HG03103 (cell line): ENCODE data around the gene TMEM88.

ENCODE experiments used
- ATAC-seq: cut with Tn5 transposase; IDR thresholded peaks from one replicate; pipeline ENCODE4 v1.9.1; 2021; ENCODE audit warnings: low read depth; ENCODE audit not compliant: unreplicated experiment

Gene TMEM88

DNA sequence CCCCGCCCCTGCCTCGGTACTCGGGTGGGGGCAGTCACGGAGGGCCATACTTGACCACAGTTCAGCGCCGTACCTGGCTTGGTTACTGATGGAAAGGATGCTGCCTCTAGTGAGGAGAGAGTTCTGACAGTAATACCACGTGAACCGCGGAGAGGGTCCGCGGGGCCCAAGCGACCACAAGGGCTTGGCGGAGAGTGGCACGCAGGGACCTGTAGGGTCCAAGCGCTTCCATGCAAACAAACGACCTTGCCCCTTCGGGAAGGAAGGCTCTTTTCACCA lies 11.7 kb upstream of the TMEM88 start:
- no peak for ATAC-seq

DNA sequence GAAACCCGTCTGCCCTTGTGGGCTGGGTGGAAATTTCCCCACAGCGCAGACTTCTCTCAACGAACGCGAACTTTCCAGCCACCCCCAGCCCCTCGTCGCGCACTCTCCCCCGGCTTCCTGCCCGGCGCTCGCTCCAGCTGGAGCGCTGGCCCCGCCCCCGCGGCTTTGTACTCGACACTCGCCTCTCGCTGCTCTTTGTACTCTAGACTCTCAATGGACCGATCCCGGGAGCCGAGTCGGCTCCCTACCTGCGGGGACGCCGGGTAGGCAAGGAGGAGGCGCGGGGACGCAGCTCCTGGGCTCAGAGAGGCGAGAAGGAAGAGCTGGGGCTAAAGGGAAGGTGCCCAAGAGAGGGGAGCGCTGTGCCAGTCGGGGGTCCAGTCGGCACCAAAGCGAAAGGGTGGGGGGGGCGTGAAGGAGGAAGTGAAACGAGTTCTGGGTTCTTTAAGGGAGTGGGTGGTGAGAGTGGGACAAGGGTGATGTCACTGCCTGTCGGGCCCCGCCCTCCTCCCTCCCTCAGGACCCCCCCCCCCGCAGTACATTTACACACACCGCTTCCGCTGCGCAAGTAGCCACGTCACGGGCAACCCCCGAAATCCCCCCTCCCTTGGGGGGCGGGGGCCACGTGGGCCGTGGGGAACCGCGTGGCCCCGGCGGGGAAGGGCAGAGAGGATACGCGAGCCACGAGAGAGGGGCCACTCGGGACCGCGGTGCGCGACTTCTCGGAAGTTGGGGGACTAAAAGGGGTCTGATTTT lies 11.2 kb upstream of the TMEM88 start:
- no peak for ATAC-seq

DNA sequence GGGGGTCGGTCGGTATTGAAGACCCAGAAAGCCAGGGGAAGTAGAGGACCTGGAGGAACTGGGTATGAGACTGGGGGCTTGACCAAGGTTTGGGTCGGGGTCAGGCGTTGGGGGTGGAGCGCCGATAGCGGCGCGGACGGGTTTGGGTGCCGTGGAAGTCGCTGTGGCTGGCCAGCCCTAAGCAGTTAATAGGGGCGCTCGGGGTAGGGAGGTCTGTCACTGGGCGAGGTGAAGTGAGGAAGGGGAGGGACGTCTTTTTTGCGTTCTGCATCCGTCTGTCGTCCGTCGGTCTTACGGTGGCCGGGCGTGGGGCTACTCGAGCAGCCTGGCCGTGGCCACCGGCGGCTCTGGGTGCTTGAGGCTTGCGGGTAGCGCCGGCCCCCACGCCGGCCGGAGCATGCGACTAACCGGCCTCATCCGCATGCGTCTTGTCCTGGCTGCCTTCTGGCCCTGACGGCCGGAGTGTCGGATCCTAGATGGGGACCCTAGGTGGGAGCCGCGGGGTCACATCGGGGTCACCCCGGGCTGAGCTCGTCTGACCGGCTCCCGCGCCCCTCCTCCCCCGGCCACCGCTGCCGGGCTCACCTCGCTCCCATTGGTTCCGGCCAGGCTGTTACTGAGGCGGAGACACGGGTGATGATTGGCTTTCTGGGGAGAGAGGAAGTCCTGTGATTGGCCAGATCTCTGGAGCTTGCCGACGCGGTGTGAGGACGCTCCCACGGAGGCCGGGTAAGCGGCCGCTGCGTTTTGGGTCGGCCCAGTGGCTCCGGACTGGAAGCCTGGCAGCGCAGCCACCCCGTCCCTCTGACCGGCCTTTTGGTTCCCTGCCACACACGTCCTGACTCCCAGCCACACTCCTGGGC lies 10.3 kb upstream of the TMEM88 start:
- no peak for ATAC-seq

DNA sequence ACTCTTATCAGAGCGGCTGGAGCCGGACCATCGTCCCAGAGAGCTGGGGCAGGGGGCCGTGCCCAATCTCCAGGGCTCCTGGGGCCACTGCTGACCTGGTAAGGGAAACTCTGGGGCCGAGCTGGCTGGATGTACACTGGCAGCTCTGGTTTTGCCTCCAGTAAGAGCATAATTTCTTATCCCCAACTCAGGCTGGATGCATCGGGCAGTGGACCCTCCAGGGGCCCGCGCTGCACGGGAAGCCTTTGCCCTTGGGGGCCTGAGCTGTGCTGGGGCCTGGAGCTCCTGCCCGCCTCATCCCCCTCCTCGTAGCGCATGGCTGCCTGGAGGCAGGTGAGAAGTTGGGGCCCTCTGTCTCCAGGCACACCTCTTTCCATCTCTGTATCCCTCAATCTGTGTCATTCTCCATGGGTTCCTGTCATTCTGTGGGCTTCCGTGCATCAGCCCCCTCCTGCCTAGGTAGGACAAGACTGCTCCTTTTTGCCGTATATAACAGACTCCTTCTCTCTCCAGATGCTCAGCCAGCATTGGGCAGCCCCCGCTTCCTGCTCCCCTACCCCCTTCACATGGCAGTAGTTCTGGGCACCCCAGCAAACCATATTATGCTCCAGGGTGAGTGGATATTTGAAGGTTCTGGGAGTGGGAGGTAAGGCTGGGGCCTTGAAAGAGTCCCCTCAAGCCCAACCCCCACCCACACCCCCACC lies 9.4 kb upstream of the TMEM88 start:
- ATAC-seq = no peak

DNA sequence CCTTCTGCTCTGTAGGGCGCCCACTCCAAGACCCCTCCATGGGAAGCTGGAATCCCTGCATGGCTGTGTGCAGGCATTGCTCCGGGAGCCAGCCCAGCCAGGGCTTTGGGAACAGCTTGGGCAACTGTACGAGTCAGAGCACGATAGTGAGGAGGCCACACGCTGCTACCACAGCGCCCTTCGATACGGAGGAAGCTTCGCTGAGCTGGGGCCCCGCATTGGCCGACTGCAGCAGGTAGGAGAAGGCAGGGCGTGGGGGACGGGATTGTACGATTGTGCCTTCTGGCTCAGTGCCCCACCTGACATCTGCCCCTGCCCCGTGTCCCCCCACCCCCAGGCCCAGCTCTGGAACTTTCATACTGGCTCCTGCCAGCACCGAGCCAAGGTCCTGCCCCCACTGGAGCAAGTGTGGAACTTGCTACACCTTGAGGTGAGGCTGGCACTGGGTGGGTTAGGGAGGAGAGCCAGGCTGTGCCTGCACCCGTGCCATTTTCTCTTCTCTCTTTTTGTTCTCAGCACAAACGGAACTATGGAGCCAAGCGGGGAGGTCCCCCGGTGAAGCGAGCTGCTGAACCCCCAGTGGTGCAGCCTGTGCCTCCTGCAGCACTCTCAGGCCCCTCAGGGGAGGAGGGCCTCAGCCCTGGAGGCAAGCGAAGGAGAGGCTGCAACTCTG lies 8.7 kb upstream of the TMEM88 start:
- ATAC-seq = no peak

DNA sequence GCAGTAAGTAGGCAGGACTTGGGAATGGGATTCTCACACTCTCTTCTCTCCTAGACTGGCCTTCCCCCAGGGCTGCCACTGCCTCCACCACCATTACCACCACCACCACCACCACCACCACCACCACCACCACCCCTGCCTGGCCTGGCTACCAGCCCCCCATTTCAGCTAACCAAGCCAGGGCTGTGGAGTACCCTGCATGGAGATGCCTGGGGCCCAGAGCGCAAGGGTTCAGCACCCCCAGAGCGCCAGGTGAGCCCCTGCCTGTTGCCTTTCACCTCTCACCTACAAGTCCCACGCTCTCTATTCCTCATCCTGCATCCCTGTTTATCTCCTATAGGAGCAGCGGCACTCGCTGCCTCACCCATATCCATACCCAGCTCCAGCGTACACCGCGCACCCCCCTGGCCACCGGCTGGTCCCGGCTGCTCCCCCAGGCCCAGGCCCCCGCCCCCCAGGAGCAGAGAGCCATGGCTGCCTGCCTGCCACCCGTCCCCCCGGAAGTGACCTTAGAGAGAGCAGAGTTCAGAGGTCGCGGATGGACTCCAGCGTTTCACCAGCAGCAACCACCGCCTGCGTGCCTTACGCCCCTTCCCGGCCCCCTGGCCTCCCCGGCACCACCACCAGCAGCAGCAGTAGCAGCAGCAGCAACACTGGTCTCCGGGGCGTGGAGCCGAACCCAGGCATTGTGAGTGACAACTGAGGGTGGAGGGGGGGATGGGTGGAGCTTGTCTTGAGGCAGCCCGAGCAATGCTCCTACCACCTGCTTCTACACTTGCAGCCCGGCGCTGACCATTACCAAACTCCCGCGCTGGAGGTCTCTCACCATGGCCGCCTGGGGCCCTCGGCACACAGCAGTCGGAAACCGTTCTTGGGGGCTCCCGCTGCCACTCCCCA lies 7.9 kb upstream of the TMEM88 start:
- no peak for ATAC-seq

DNA sequence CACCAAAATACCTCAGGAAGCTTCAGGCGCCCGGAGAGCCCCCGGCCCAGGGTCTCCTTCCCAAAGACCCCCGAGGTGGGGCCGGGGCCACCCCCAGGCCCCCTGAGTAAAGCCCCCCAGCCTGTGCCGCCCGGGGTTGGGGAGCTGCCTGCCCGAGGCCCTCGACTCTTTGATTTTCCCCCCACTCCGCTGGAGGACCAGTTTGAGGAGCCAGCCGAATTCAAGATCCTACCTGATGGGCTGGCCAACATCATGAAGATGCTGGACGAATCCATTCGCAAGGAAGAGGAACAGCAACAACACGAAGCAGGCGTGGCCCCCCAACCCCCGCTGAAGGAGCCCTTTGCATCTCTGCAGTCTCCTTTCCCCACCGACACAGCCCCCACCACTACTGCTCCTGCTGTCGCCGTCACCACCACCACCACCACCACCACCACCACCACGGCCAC lies 6.7 kb upstream of the TMEM88 start:
- ATAC-seq = no peak

DNA sequence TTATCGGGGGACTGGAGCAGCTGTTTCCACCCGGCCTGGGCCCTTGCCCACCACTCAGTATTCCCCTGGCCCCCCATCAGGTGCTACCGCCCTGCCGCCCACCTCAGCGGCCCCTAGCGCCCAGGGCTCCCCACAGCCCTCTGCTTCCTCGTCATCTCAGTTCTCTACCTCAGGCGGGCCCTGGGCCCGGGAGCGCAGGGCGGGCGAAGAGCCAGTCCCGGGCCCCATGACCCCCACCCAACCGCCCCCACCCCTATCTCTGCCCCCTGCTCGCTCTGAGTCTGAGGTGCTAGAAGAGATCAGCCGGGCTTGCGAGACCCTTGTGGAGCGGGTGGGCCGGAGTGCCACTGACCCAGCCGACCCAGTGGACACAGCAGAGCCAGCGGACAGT lies 6.1 kb upstream of the TMEM88 start:
- ATAC-seq = no peak

DNA sequence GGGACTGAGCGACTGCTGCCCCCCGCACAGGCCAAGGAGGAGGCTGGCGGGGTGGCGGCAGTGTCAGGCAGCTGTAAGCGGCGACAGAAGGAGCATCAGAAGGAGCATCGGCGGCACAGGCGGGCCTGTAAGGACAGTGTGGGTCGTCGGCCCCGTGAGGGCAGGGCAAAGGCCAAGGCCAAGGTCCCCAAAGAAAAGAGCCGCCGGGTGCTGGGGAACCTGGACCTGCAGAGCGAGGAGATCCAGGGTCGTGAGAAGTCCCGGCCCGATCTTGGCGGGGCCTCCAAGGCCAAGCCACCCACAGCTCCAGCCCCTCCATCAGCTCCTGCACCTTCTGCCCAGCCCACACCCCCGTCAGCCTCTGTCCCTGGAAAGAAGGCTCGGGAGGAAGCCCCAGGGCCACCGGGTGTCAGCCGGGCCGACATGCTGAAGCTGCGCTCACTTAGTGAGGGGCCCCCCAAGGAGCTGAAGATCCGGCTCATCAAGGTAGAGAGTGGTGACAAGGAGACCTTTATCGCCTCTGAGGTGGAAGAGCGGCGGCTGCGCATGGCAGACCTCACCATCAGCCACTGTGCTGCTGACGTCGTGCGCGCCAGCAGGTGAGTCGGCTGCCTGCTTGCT lies 5.6 kb upstream of the TMEM88 start:
- no peak for ATAC-seq

DNA sequence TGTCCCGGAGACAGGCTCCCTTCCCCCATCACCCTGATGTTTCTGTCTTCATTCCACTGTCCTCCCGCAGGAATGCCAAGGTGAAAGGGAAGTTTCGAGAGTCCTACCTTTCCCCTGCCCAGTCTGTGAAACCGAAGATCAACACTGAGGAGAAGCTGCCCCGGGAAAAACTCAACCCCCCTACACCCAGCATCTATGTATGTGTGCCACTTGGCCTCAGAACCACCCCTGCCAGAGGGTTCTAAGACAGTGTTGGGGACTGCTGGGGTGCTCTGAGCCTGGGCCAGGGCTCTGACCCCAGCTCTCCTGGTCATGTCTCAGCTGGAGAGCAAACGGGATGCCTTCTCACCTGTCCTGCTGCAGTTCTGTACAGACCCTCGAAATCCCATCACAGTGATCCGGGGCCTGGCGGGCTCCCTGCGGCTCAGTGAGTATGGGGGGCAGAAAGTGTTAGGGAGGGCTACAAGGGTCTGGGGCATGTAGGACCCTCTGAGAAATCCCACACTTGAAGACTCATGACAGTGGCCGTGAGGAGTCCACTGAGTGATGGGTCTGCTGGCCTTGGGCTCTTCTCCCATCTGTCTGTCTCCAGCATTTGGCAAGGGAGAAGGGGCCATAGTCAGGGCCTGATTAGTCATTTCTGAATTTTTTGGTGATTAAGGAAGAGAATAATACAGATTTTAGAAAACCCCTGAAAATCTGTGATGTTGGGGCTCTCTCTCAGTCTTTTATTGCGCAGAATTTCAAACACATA lies 4.9 kb upstream of the TMEM88 start:
- ATAC-seq = no peak

DNA sequence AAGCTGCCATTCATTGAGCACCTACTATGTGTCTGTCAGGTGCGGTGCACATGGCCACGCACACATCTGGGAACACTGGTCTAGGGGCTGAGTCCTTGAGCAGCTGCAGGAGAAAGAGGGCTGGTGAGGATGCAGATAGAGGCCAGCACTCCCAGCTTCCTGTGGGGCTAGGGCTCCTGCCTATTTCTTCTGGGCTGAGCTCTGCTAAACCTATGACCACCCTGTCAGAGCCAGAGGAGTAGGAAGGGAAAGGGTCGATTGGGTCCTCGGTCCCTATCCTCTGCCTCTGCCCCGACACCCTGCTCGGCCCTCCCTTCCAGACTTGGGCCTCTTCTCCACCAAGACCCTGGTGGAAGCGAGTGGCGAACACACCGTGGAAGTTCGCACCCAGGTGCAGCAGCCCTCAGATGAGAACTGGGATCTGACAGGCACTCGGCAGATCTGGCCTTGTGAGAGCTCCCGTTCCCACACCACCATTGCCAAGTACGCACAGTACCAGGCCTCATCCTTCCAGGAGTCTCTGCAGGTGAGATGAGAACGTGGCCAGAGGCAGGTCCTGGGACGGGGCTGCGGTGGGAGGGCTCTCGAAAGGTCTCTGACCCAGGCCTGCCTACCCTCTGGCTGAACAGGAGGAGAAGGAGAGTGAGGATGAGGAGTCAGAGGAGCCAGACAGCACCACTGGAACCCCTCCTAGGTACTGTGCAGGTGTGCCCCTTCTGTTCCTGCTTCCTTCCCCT lies 4.0 kb upstream of the TMEM88 start:
- no peak for ATAC-seq

DNA sequence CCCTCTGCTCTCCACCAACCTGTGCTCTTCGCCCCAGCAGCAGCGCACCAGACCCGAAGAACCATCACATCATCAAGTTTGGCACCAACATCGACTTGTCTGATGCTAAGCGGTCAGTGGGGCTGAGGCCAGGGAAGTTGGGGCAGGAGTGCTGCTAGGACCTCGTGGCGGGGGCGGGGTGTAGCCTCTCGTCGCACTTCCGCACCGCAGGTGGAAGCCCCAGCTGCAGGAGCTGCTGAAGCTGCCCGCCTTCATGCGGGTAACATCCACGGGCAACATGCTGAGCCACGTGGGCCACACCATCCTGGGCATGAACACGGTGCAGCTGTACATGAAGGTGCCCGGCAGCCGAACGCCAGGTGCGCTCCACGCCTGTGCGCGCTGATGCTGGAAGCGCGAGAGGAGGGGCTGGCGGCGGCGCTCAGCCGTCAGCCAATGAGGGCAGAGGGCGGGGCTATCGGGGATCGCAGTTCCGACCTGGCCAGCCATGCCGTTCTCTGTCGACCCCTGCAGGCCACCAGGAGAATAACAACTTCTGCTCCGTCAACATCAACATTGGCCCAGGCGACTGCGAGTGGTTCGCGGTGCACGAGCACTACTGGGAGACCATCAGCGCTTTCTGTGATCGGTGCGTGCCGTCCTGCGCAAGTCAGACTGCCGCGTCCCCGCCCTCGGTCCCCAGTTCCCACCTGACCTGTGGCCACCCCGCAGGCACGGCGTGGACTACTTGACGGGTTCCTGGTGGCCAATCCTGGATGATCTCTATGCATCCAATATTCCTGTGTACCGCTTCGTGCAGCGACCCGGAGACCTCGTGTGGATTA lies 3.2 kb upstream of the TMEM88 start:
- peak; percentile 68 for ATAC-seq

DNA sequence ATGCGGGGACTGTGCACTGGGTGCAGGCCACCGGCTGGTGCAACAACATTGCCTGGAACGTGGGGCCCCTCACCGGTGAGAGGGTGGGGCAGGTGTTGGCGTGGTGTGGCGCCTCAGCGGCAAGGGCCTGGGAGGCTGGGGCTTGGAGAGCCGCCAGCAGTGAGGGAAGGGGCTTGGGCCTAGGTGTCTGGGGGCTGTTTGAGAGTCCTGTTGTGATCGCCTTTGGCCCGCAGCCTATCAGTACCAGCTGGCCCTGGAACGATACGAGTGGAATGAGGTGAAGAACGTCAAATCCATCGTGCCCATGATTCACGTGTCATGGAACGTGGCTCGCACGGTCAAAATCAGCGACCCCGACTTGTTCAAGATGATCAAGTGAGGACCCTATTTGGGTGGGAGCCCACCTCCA lies 2.6 kb upstream of the TMEM88 start:
- ATAC-seq = no peak

DNA sequence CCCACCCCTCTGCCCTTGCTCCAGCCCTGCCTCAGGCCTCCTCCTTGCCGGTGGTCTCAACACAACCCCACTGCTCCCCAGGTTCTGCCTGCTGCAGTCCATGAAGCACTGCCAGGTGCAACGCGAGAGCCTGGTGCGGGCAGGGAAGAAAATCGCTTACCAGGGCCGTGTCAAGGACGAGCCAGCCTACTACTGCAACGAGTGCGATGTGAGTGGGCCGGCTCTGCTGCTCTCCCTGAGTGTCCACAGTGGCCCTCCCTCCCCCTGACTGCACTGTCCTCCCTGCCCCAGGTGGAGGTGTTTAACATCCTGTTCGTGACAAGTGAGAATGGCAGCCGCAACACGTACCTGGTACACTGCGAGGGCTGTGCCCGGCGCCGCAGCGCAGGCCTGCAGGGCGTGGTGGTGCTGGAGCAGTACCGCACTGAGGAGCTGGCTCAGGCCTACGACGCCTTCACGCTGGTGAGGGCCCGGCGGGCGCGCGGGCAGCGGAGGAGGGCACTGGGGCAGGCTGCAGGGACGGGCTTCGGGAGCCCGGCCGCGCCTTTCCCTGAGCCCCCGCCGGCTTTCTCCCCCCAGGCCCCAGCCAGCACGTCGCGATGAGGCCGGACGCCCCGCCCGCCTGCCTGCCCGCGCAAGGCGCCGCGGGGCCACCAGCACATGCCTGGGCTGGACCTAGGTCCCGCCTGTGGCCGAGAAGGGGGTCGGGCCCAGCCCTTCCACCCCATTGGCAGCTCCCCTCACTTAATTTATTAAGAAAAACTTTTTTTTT lies 1.8 kb upstream of the TMEM88 start:
- ATAC-seq = no peak

DNA sequence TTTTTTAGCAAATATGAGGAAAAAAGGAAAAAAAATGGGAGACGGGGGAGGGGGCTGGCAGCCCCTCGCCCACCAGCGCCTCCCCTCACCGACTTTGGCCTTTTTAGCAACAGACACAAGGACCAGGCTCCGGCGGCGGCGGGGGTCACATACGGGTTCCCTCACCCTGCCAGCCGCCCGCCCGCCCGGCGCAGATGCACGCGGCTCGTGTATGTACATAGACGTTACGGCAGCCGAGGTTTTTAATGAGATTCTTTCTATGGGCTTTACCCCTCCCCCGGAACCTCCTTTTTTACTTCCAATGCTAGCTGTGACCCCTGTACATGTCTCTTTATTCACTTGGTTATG lies 1.2 kb upstream of the TMEM88 start:
- ATAC-seq = no peak

DNA sequence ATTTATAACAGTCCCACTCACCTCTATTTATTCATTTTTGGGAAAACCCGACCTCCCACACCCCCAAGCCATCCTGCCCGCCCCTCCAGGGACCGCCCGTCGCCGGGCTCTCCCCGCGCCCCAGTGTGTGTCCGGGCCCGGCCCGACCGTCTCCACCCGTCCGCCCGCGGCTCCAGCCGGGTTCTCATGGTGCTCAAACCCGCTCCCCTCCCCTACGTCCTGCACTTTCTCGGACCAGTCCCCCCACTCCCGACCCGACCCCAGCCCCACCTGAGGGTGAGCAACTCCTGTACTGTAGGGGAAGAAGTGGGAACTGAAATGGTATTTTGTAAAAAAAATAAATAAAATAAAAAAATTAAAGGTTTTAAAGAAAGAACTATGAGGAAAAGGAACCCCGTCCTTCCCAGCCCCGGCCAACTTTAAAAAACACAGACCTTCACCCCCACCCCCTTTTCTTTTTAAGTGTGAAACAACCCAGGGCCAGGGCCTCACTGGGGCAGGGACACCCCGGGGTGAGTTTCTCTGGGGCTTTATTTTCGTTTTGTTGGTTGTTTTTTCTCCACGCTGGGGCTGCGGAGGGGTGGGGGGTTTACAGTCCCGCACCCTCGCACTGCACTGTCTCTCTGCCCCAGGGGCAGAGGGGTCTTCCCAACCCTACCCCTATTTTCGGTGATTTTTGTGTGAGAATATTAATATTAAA lies 638 bp upstream of the TMEM88 start:
- no peak for ATAC-seq
